Activated CD4-positive, alpha-beta T cell treated with anti-CD3 and anti-CD28 coated beads for 1 hour (primary cell): ENCODE data around the gene ZBTB48.
"Not testable (repeated sequence)": the region's sequence is repeated elsewhere in the genome, so short reads cannot be mapped to it uniquely, and the experiment has no call there.

ENCODE experiments used
- DNase-seq: peaks from one replicate; pipeline ENCODE4 v3.0.0-alpha.2; 2020

The ZBTB48 gene

GRCh38 chr1:6592865-6593593 lies 13.2 kb downstream of the ZBTB48 start:
- DNase-seq, result no peak

- DNase-seq, result no peak
These were observed 14.0 kb downstream of the ZBTB48 start for GRCh38 chr1:6593810-6594209.

- DNase-seq, result no peak
These were observed 15.4 kb downstream of the ZBTB48 start for GRCh38 chr1:6594977-6595740.

GRCh38 chr1:6596351-6596750 lies 16.6 kb downstream of the ZBTB48 start:
- no peak for DNase-seq

- DNase-seq, result no peak
These were observed 17.3 kb downstream of the ZBTB48 start for GRCh38 chr1:6596886-6597776.

- no peak for DNase-seq
These were observed 18.0 kb downstream of the ZBTB48 start for GRCh38 chr1:6597777-6598131.

GRCh38 chr1:6599141-6599975 lies 19.6 kb downstream of the ZBTB48 start:
- DNase-seq, result peak; percentile 43

GRCh38 chr1:6599991-6600390 lies 20.2 kb downstream of the ZBTB48 start:
- DNase-seq, result not testable (repeated sequence)

GRCh38 chr1:6600410-6601048 lies 20.7 kb downstream of the ZBTB48 start:
- no peak for DNase-seq

GRCh38 chr1:6601049-6601922 lies 21.5 kb downstream of the ZBTB48 start:
- peak; percentile 67 for DNase-seq

GRCh38 chr1:6601923-6602668 lies 22.3 kb downstream of the ZBTB48 start:
- no peak for DNase-seq

GRCh38 chr1:6602669-6603237 lies 23.0 kb downstream of the ZBTB48 start, which contains the start of gene KLHL21:
KLHL21 (minus strand) TSS chr1:6602869; CDS start chr1:6602817, 52 bp downstream.
- peak; percentile 82 for DNase-seq

GRCh38 chr1:6603238-6603914 lies 23.6 kb downstream of the ZBTB48 start:
- DNase-seq, result peak; percentile 42

GRCh38 chr1:6603915-6604558 lies 24.2 kb downstream of the ZBTB48 start:
- no peak for DNase-seq

- no peak for DNase-seq
These were observed 33.0 kb downstream of the ZBTB48 start for GRCh38 chr1:6612641-6613360.

- DNase-seq, result peak; percentile 99
These were observed 33.7 kb downstream of the ZBTB48 start, which contains the start of gene PHF13 for GRCh38 chr1:6613361-6614018. PHF13 (plus strand) TSS chr1:6613731; CDS start chr1:6614067, 336 bp downstream.
